Ishikawa (cell line): ENCODE measurements around the gene ZBTB22.

Experiments used
- CEBPB ChIP-seq: IDR thresholded peaks from 2 replicates; pipeline ENCODE4 v1.6.1; 2012
- EGR1 ChIP-seq: IDR thresholded peaks from 2 replicates; pipeline ENCODE4 v1.6.1; 2012
- EP300 ChIP-seq: IDR thresholded peaks from 2 replicates; pipeline ENCODE4 v1.6.1; 2012; ENCODE audit warnings: borderline replicate concordance
- RAD21 ChIP-seq: IDR thresholded peaks from 2 replicates; pipeline ENCODE4 v1.6.1; 2012; ENCODE audit warnings: low read depth
- TAF1 ChIP-seq: IDR thresholded peaks from 2 replicates; pipeline ENCODE4 v1.6.1; 2012; ENCODE audit warnings: low read depth, mild to moderate bottlenecking
- YY1 ChIP-seq: IDR thresholded peaks from 2 replicates; pipeline ENCODE4 v1.6.1; 2012; ENCODE audit warnings: low read depth
- TF ChIP-seq, protein P1 (sequence below): IDR thresholded peaks from 2 replicates; pipeline ENCODE4 v1.6.1; 2012

DNA sequence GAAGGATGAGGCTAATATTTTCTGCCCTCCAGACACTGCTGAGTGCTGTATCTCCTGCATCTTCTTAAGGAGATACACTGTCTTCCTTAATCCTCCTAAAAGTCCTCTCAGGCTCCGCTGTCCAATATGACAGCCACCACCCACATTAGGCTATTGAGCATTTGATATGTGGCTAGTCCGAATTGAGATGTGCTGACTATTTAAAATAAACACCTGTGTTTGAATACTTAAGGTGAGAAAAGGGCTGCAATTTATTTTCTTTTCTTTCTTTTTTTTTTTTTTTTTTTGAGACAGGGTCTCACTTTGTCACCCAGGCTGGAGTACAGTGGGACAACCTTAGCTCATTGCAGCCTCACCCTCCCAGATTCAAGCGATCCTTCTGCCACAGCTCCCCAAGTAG lies 15.7 kb downstream of the ZBTB22 start:
- TF ChIP-seq, protein P1, sequence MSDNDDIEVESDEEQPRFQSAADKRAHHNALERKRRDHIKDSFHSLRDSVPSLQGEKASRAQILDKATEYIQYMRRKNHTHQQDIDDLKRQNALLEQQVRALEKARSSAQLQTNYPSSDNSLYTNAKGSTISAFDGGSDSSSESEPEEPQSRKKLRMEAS: no peak
- no peak for TF ChIP-seq YY1
- no peak for TF ChIP-seq RAD21
- no peak for TF ChIP-seq CEBPB
- TF ChIP-seq EP300: no peak
- no peak for TF ChIP-seq EGR1
- TF ChIP-seq TAF1: no peak
